ENCODE measurements around the gene CDC42EP1. TPM values are rescaled to one million over a fixed set of nuclear protein-coding genes. Genes with fewer than 3 reads are reported as not detected.
A peak's percentile ranks its signal among the peaks of the same experiment; 100 is the strongest.
"Not testable (repeated sequence)": the region's sequence is repeated elsewhere in the genome, so short reads cannot be mapped to it uniquely, and the experiment has no call there.

Gene CDC42EP1
- total RNA-seq, 1 experiment from 2014 or later, result 62.5 TPM

- intact Hi-C loops (cut with micrococcal nuclease; ENCODE audit: unreplicated experiment), result no loop called here
- POLR2A ChIA-PET, result interaction anchor here (0.6 to 0.7 kb wide), 2 partner anchors 9 to 187 kb away, joined by 4 to 5 read pairs; no protein-coding TSS in a partner anchor
- BruUV-seq (replicated peaks), result TSS peak; percentile 70
- no peaks in the 10 kb centered on the region for H3K9me3 ChIP-seq (ENCODE audit: control insufficient read depth, insufficient read depth, low read depth, low read length)
- in situ Hi-C loops (cut with HindIII; ENCODE audit: low pct_unique_long_range_greater_than_20kb, low sequenced_read_pairs), result no loop called here
- CTCF ChIA-PET, result interaction anchor here (0.9 to 1.1 kb wide), 2 partner anchors 34 to 173 kb away, joined by 3 to 5 read pairs; no protein-coding TSS in a partner anchor
- no peaks in the 10 kb centered on the region for H3K27me3 ChIP-seq (ENCODE audit: control insufficient read depth, insufficient read depth, low read length)
- DNase-seq (ENCODE audit: low read depth, low spot score) (peak; percentile 84), ATAC-seq (peak; percentile 93)
- peak within 1 kb of the TSS; percentile 94 for H3K27ac ChIP-seq (ENCODE audit: low read length)
- H3K4me1 ChIP-seq (ENCODE audit: control insufficient read depth, insufficient read depth, low read length), result peaks cover 3% of the 10 kb centered on the region
- H3K36me3 ChIP-seq (ENCODE audit: control insufficient read depth, insufficient read depth, low read length), result peaks cover 7% of the 10 kb centered on the region; the same call in 1 of the 2 replicates
- TF ChIP-seq CTCF (IDR thresholded peaks at IDR 0.05) (no peak), SIN3A (IDR thresholded peaks at IDR 0.05; ENCODE audit: borderline replicate concordance, insufficient read depth, low read depth, low read length) (0 out of 2 replicates have a peak, but pooled peaks have one; percentile 33), TCF7L2 (IDR thresholded peaks at IDR 0.05; ENCODE audit: low read depth, low read length) (no peak), REST (IDR thresholded peaks at IDR 0.05; ENCODE audit: insufficient read depth in 1 of 2, low read depth in 2 of 2, low read length in 1 of 2) (no peak), POLR2AphosphoS5 (IDR thresholded peaks at IDR 0.05; ENCODE audit: low read depth, low read length) (peak; percentile 65)
- H3K4me3 ChIP-seq (ENCODE audit: low read depth in 2 of 2, low read length in 2 of 2), result peak within 1 kb of the TSS; percentile 68 to 74
Measured at GRCh38 chr22:37608477-37609239, 48.4 kb downstream of the CDC42EP1 start, which contains the start of gene GGA1. TSS of gene GGA1 (plus strand) at chr22:37608834. CDS start at chr22:37608861, 27 bp downstream.

GRCh38 chr22:37609240-37610152, 49.2 kb downstream of the CDC42EP1 start:
- DNase-seq (ENCODE audit: low read depth, low spot score) (no peak), ATAC-seq (no peak)
- in situ Hi-C loops (cut with HindIII; ENCODE audit: low pct_unique_long_range_greater_than_20kb, low sequenced_read_pairs), result no loop called here
- BruUV-seq (replicated peaks), result no TSS peak
- no peaks in the 10 kb centered on the region for H3K27me3 ChIP-seq (ENCODE audit: control insufficient read depth, insufficient read depth, low read length)
- peaks cover 7% of the 10 kb centered on the region; the same call in 1 of the 2 replicates for H3K36me3 ChIP-seq (ENCODE audit: control insufficient read depth, insufficient read depth, low read length)
- ChIA-PET CTCF (no interaction called here), POLR2A (no interaction called here)
- peak overlapping the region; percentile 81 for H3K27ac ChIP-seq (ENCODE audit: low read length)
- intact Hi-C loops (cut with micrococcal nuclease; ENCODE audit: unreplicated experiment), result no loop called here
- H3K9me3 ChIP-seq (ENCODE audit: control insufficient read depth, insufficient read depth, low read depth, low read length), result no peaks in the 10 kb centered on the region
- H3K4me3 ChIP-seq (ENCODE audit: low read depth in 2 of 2, low read length in 2 of 2), result peak overlapping the region; percentile 68 to 74
- no peak for TF ChIP-seq REST (IDR thresholded peaks at IDR 0.05; ENCODE audit: insufficient read depth in 1 of 2, low read depth in 2 of 2, low read length in 1 of 2)
- no peak for TF ChIP-seq TCF7L2 (IDR thresholded peaks at IDR 0.05; ENCODE audit: low read depth, low read length)
- no peak for TF ChIP-seq POLR2AphosphoS5 (IDR thresholded peaks at IDR 0.05; ENCODE audit: low read depth, low read length)
- no peak for TF ChIP-seq CTCF (IDR thresholded peaks at IDR 0.05)
- no peak for TF ChIP-seq SIN3A (IDR thresholded peaks at IDR 0.05; ENCODE audit: borderline replicate concordance, insufficient read depth, low read depth, low read length)
- H3K4me1 ChIP-seq (ENCODE audit: control insufficient read depth, insufficient read depth, low read length), result peaks cover 3% of the 10 kb centered on the region

GRCh38 chr22:37610153-37610475, 49.8 kb downstream of the CDC42EP1 start:
- DNase-seq (ENCODE audit: low read depth, low spot score); CTCF ChIA-PET; intact Hi-C loops (cut with micrococcal nuclease; ENCODE audit: unreplicated experiment); POLR2A ChIA-PET; BruUV-seq (replicated peaks); H3K4me1 ChIP-seq (ENCODE audit: control insufficient read depth, insufficient read depth, low read length); H3K36me3 ChIP-seq (ENCODE audit: control insufficient read depth, insufficient read depth, low read length); ATAC-seq; in situ Hi-C loops (cut with HindIII; ENCODE audit: low pct_unique_long_range_greater_than_20kb, low sequenced_read_pairs); H3K9me3 ChIP-seq (ENCODE audit: control insufficient read depth, insufficient read depth, low read depth, low read length); H3K27me3 ChIP-seq (ENCODE audit: control insufficient read depth, insufficient read depth, low read length): not testable (repeated sequence)
- peak overlapping the region in 1 of 2 experiments; percentile 74; a peak in 2 of 4 replicates for H3K4me3 ChIP-seq (ENCODE audit: low read depth in 2 of 2, low read length in 2 of 2)
- peak overlapping the region; percentile 81 for H3K27ac ChIP-seq (ENCODE audit: low read length)
